Stomach smooth muscle (tissue), 2 donors: ENCODE results near the gene SLC22A5.
A peak's percentile ranks its signal among the peaks of the same experiment; 100 is the strongest.
"Not testable (repeated sequence)": the region's sequence is repeated elsewhere in the genome, so short reads cannot be mapped to it uniquely, and the experiment has no call there.

Experiments
- H3K27ac ChIP-seq: one replicate; pipeline ENCODE4 v1.7.0; 2013; ENCODE audit warnings: mild to moderate bottlenecking, low read length, inconsistent platforms
- H3K27me3 ChIP-seq, 2 donors: one replicate each; pipeline ENCODE4 v1.7.0; 2013; ENCODE audit warnings: low read length in 2 of 2; ENCODE audit not compliant: insufficient read depth in 2 of 2, control insufficient read depth in 1 of 2
- H3K36me3 ChIP-seq, 2 donors: one replicate each; pipeline ENCODE4 v1.7.0; 2013; ENCODE audit warnings: low read length in 2 of 2; ENCODE audit not compliant: control insufficient read depth in 2 of 2, insufficient read depth in 2 of 2
- H3K4me1 ChIP-seq: one replicate; pipeline ENCODE4 v1.7.0; 2013; ENCODE audit warnings: low read length; ENCODE audit not compliant: control insufficient read depth, insufficient read depth
- H3K4me3 ChIP-seq, 2 donors: one replicate each; pipeline ENCODE4 v1.7.0; 2013; ENCODE audit warnings: low read length in 2 of 2
- H3K9ac ChIP-seq, 2 donors: one replicate each; pipeline ENCODE4 v1.7.0; 2013; ENCODE audit warnings: low read length in 2 of 2, mild to moderate bottlenecking in 1 of 2
- H3K9me3 ChIP-seq, 2 donors: one replicate each; pipeline ENCODE4 v1.7.0; 2013; ENCODE audit warnings: low read length in 2 of 2; ENCODE audit not compliant: control insufficient read depth in 2 of 2
- donor health status: healthy.
- donor health status: Pancreatic carcinoma.

The SLC22A5 gene

GRCh38 chr5:132437604-132438266, 68.2 kb downstream of the SLC22A5 start:
- Histone ChIP-seq H3K36me3 (no peaks in the 10 kb centered on the region), H3K27ac (peak overlapping the region; percentile 42), H3K4me3 (peak overlapping the region in 1 of 2 donors; percentile 44), H3K9me3 (no peaks in the 10 kb centered on the region), H3K27me3 (no peaks in the 10 kb centered on the region), H3K4me1 (peaks cover 46% of the 10 kb centered on the region), H3K9ac (peak overlapping the region; percentile 17 to 42)

DNA sequence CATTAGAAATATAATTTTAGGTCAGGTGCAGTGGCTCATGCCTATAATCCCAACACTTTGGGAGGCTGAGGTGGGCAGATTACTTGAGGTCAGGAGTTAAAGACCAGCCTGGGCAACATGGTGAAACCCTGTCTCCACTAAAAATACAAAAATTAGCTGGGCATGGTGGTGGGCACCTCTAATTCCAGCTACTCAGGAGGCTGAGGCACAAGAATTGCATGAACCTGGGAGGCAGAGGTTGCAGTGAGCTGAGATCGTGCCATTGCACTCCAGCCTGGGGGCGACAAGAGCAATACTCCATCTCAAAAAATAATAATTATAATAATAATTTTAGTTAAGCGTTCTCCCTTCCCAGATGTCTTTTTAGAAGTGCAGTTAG, 68.7 kb downstream of the SLC22A5 start:
- not testable (repeated sequence) for H3K4me3 ChIP-seq, H3K9me3 ChIP-seq, H3K27me3 ChIP-seq, H3K36me3 ChIP-seq
- Histone ChIP-seq H3K9ac (peak overlapping the region in 1 of 2 donors; percentile 8), H3K4me1 (peaks cover 46% of the 10 kb centered on the region), H3K27ac (peak overlapping the region; percentile 74)

DNA sequence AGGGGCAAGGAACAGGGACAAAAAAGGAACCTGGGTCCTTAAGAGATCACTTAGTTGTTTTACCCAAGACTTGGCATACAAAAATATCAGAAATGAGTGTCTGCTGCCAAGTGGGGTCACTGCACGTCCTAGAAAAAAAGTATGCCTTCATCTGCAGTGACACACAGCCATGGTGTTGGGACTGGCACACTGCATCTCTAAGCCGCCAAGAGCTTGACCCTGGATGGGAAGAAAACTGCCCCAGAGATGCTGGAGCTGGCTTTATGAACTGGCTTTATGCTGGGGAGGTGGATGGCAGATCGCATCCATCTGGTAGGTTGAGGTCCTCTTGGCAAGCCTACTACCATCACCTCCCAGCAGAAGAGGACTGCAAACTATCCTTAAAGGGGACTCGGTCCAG, 69.4 kb downstream of the SLC22A5 start:
- Histone ChIP-seq H3K4me1 (peaks cover 48% of the 10 kb centered on the region), H3K27ac (peak overlapping the region; percentile 74), H3K36me3 (peaks cover 0 to 4% of the 10 kb centered on the region in 2 donors), H3K9me3 (no peaks in the 10 kb centered on the region), H3K27me3 (no peaks in the 10 kb centered on the region), H3K9ac (peak overlapping the region in 1 of 2 donors; percentile 44), H3K4me3 (peak overlapping the region; percentile 24 to 49)

GRCh38 chr5:132439521-132440089, 70.1 kb downstream of the SLC22A5 start:
- H3K4me3 ChIP-seq = peak overlapping the region in 1 of 2 donors; percentile 49
- H3K27me3 ChIP-seq = no peaks in the 10 kb centered on the region
- no peaks in the 10 kb centered on the region for H3K9me3 ChIP-seq
- H3K4me1 ChIP-seq = peaks cover 46% of the 10 kb centered on the region
- H3K9ac ChIP-seq = peak overlapping the region; percentile 42 to 44
- H3K27ac ChIP-seq = peak overlapping the region; percentile 74
- H3K36me3 ChIP-seq = peaks cover 0 to 4% of the 10 kb centered on the region in 2 donors

DNA sequence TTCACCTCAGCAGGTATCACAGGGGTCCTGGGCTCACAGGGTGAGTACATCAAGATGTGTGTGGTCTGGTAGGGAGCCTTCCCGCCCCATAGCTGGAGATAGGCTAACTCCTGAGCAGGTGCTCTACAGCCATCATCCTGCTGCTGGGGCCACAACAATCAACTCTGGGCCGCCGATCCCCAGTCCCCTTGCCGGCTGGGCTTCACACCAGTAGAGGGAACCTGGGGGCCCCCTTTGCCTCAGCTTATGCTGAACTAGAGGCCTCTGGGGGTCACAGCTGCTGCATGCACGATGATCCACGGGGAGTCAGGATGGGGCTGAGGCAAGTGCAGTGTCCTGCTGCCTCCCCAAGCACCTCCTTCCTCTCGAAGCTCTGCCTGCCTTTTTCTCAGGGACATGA, 74.6 kb downstream of the SLC22A5 start:
- Histone ChIP-seq H3K4me3 (no peak overlapping the region), H3K36me3 (peaks cover 0 to 4% of the 10 kb centered on the region in 2 donors), H3K9me3 (no peaks in the 10 kb centered on the region), H3K9ac (no peak overlapping the region), H3K27me3 (no peaks in the 10 kb centered on the region), H3K27ac (no peak overlapping the region), H3K4me1 (peaks cover 38% of the 10 kb centered on the region)
